Prostate gland (tissue), 2 donors: Measurements from ENCODE around the gene ACTL10. TPM values are rescaled to one million over a fixed set of nuclear protein-coding genes. Genes with fewer than 3 reads are reported as not detected.

Source experiments
- DNase-seq: peaks from one replicate; pipeline ENCODE4 v3.0.0-alpha.2; 2019; ENCODE audit warnings: low spot score
- H3K27ac ChIP-seq, 2 donors: fragments of 200-600 bp; sonication (generic); 2 replicates each; pipeline ENCODE4 v1.5.1; 2017 to 2019
- H3K27me3 ChIP-seq: fragments of 200-600 bp; sonication (generic); replicated peaks from 2 replicates; pipeline ENCODE4 v1.5.1; 2019; ENCODE audit not compliant: insufficient read depth
- H3K36me3 ChIP-seq, 2 donors: fragments of 200-600 bp; sonication (generic); 1 replicate in 1 of 2; 2 replicates in 1 of 2; pipeline versions ENCODE4 v1.5.1 to v1.8.1; 2017 to 2019
- H3K4me1 ChIP-seq: fragments of 200-600 bp; sonication (generic); replicated peaks from 2 replicates; pipeline ENCODE4 v1.5.1; 2019
- H3K4me3 ChIP-seq, 2 donors: fragments of 200-600 bp; sonication (generic); 2 replicates each; pipeline ENCODE4 v1.5.1; 2017 to 2019
- H3K9me3 ChIP-seq: fragments of 200-600 bp; sonication (generic); 2 replicates; pipeline ENCODE4 v1.5.1; 2017
- POLR2A ChIP-seq: fragments of 450-650 bp; IDR thresholded peaks from one replicate; pipeline ENCODE4 v1.6.1; 2016; ENCODE audit warnings: antibody characterized with exemption, mild to moderate bottlenecking
- POLR2AphosphoS5 ChIP-seq: sonication (generic); formaldehyde crosslinking; IDR thresholded peaks from one replicate; pipeline ENCODE4 v1.6.1; 2017; ENCODE audit warnings: antibody characterized with exemption
- WGBS: methylation state at CpG from one replicate; pipeline ENCODE4 v1.1.5; 2018; 5-methylcytosine and 5-hydroxymethylcytosine counted together
- intact Hi-C: fragments of 100-400 bp; cut with DNase I; formaldehyde crosslinking; loops from one replicate; pipeline ENCODE4 v1.14.2; 2022
- total RNA-seq, 2 donors: library from RNA; depleted of rRNA; stranded (reverse); fragments of >200 nt; gene quantifications; one replicate each; pipeline ENCODE4 v1.1.0, GENCODE V29; 2016
- TF ChIP-seq, protein P1 (sequence below), 4 experiments: fragments of 200-600 bp in 2 of 4; fragments of 450-650 bp in 2 of 4; sonication (generic) in 2 of 4; IDR thresholded peaks; 1 replicate in 3 of 4; 2 replicates in 1 of 4; pipeline ENCODE4 v1.5.1; 2016 to 2019; ENCODE audit warnings: antibody characterized with exemption in 4 of 4, mild to moderate bottlenecking in 2 of 4, moderate library complexity in 2 of 4

ACTL10 gene
- total RNA-seq, 2 donors from 2014 or later: 7.9 to 8.5 TPM

GRCh38 chr20:33709398-33709797 lies 42.7 kb downstream of the ACTL10 start:
- no peaks in the 10 kb centered on the region for H3K9me3 ChIP-seq
- no peaks in the 10 kb centered on the region for H3K27me3 ChIP-seq
- WGBS: 82% methylated on average over 2 of the region's 2 CpGs
- TF ChIP-seq POLR2A: no peak
- TF ChIP-seq, protein P1, sequence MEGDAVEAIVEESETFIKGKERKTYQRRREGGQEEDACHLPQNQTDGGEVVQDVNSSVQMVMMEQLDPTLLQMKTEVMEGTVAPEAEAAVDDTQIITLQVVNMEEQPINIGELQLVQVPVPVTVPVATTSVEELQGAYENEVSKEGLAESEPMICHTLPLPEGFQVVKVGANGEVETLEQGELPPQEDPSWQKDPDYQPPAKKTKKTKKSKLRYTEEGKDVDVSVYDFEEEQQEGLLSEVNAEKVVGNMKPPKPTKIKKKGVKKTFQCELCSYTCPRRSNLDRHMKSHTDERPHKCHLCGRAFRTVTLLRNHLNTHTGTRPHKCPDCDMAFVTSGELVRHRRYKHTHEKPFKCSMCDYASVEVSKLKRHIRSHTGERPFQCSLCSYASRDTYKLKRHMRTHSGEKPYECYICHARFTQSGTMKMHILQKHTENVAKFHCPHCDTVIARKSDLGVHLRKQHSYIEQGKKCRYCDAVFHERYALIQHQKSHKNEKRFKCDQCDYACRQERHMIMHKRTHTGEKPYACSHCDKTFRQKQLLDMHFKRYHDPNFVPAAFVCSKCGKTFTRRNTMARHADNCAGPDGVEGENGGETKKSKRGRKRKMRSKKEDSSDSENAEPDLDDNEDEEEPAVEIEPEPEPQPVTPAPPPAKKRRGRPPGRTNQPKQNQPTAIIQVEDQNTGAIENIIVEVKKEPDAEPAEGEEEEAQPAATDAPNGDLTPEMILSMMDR (IDR thresholded peaks at IDR 0.05): no peak
- TF ChIP-seq POLR2AphosphoS5: no peak
- H3K4me1 ChIP-seq: no peaks in the 10 kb centered on the region
- no peak for DNase-seq
- H3K27ac ChIP-seq: no peak overlapping the region
- intact Hi-C loops: no loop called here
- H3K36me3 ChIP-seq: no peaks in the 10 kb centered on the region
- no peak overlapping the region for H3K4me3 ChIP-seq

DNA sequence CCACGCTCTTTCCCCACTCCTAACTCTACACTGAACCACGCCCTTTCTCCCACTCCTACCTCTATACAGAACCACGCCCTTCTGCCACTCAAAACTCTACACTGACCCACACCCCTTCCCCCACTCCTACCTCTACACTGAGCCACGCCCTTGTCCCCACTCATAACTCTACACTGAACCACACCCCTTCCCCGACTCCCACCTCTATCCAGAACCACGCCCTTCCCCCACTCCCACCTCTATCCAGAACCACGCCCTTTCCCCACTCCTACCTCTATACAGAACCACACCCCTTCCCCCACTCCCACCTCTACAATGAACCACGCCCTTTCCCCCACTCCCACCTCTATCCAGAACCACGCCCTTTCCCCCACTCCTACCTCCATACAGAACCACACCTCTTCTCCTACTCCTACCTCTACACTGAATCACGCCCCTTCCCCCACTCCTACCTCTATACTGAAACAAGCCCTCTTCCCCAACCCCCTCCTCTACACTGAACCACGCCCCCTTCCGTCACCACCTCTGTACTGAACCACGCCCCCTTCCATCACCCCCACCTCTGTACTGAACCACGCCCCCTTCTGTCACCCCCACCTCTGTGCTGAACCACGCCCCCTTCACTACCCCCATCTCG lies 43.3 kb downstream of the ACTL10 start:
- intact Hi-C loops: no loop called here
- Histone ChIP-seq H3K9me3 (no peaks in the 10 kb centered on the region), H3K36me3 (no peaks in the 10 kb centered on the region), H3K27me3 (no peaks in the 10 kb centered on the region), H3K27ac (no peak overlapping the region), H3K4me3 (no peak overlapping the region), H3K4me1 (no peaks in the 10 kb centered on the region)
- no peak for DNase-seq
- TF ChIP-seq POLR2A (no peak), POLR2AphosphoS5 (no peak)
- TF ChIP-seq, protein P1 (IDR thresholded peaks at IDR 0.05): no peak
- WGBS: 79% methylated on average over 16 of the region's 16 CpGs

DNA sequence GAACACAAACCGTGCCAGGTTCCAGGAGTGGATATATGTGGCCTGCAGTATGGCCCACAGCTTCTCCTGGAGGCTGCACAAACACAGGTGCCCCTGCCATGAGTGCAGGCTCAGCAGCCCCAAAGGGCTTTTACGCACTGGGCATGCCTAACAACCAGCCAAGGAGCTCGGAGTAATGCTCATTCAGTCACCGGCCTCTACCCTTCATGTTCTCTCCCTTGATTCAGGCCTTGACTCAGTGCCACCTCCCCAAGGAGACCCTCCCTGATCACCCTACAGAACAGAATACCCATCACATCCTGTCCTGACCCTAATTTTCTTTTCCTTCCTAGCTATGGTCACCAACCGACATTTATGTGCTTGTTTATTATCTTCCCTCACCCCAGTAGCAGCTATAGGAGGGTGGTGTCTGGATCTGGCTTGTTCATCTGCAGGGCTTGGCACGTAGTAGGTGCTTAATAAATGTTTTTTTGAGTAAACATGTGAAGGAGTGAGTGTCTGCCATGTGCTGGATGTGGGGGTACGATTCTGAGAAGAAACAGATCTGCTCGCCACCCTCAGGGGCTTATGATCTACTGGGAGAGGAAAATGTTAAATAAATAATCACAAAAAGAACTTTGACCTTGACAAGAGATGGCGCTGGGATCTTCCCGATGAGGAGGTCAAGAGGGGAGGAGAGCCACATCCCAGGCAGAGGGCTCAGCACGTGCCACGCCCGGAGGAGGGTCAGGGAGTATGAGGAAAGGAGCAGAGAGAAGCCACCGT lies 44.1 kb downstream of the ACTL10 start:
- WGBS: 76% methylated on average over 14 of the region's 14 CpGs
- no peak for DNase-seq
- no peak overlapping the region for H3K27ac ChIP-seq
- intact Hi-C loops: no loop called here
- no peaks in the 10 kb centered on the region for H3K27me3 ChIP-seq
- TF ChIP-seq, protein P1 (IDR thresholded peaks at IDR 0.05): no peak
- no peak for TF ChIP-seq POLR2AphosphoS5
- TF ChIP-seq POLR2A: no peak
- H3K9me3 ChIP-seq: no peaks in the 10 kb centered on the region
- no peak overlapping the region for H3K4me3 ChIP-seq
- H3K4me1 ChIP-seq: no peaks in the 10 kb centered on the region
- H3K36me3 ChIP-seq: no peaks in the 10 kb centered on the region

DNA sequence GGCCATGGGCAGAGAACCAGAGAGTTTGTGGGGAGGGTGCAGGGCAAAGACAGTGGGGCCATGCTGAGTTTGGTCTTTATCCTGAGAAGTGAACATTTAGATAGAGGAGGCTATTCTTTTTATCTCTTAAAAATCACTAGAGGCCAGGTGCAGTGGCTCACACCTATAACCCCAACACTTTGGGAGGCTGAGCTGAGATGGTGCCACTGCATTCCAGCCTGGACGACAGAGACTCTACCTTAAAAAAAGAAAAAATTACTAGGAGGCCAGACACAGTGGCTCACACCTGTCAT lies 44.6 kb downstream of the ACTL10 start:
- DNase-seq: no peak
- intact Hi-C loops: no loop called here
- Histone ChIP-seq H3K27ac (no peak overlapping the region), H3K9me3 (no peaks in the 10 kb centered on the region), H3K36me3 (no peaks in the 10 kb centered on the region), H3K4me3 (no peak overlapping the region), H3K4me1 (no peaks in the 10 kb centered on the region), H3K27me3 (no peaks in the 10 kb centered on the region)
- 0% methylated on average over 1 of the region's 1 CpG for WGBS
- TF ChIP-seq POLR2A (no peak), POLR2AphosphoS5 (no peak)
- TF ChIP-seq, protein P1 (IDR thresholded peaks at IDR 0.05): no peak

DNA sequence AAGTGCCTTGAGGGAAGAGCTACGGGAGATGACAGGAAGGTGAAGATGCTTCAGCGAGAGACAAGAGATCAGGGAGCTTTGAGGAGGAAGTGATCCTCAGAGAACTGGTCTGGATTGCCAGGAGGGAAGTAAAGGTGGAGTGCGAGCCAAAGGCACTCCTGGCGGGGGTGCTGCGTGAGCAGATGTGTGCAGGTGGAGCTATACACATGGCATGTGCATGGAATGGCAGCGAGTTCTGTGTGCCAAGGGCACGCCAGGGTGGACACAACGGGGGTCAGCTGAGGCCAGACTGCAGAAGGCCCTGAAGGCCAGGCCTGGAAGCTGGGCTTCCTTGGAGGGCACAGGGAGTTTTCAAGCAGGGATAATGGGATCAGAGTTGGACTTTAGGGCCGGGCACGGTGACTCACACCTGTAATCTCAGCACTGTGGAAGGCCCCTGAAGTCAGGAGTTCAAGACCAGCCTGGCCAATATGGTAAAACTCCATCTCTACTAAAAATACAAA lies 47.2 kb downstream of the ACTL10 start:
- H3K36me3 ChIP-seq: no peaks in the 10 kb centered on the region
- H3K9me3 ChIP-seq: no peaks in the 10 kb centered on the region

More for the DNA sequence above, 47.2 kb downstream of the ACTL10 start:
- H3K27me3 ChIP-seq: no peaks in the 10 kb centered on the region
- H3K4me3 ChIP-seq: no peak overlapping the region
- 89% methylated on average over 10 of the region's 10 CpGs for WGBS
- no peak overlapping the region for H3K27ac ChIP-seq
- TF ChIP-seq POLR2A (no peak), POLR2AphosphoS5 (no peak)
- TF ChIP-seq, protein P1 (IDR thresholded peaks at IDR 0.05): no peak
- intact Hi-C loops: no loop called here
- peaks cover 3% of the 10 kb centered on the region for H3K4me1 ChIP-seq
- DNase-seq: no peak
